WERI-Rb-1 (cell line): ENCODE measurements around the gene GTSF1L.
"Not testable (repeated sequence)": the region's sequence is repeated elsewhere in the genome, so short reads cannot be mapped to it uniquely, and the experiment has no call there.

Experiments
- DNase-seq: peaks from one replicate; pipeline ENCODE4 v3.0.0-alpha.2; 2020
- H3K27ac ChIP-seq: fragments of 250-450 bp; sonication (Bioruptor Pico); 2 replicates; pipeline ENCODE4 v1.5.1; 2020; ENCODE audit warnings: mild to moderate bottlenecking, moderate library complexity
- H3K27me3 ChIP-seq: fragments of 250-450 bp; sonication (Bioruptor Pico); 2 replicates; pipeline ENCODE4 v1.5.1; 2021; ENCODE audit warnings: mild to moderate bottlenecking, low read depth, moderate library complexity; ENCODE audit not compliant: insufficient read depth, severe bottlenecking
- H3K36me3 ChIP-seq: fragments of 250-450 bp; sonication (Bioruptor Pico); 2 replicates; pipeline ENCODE4 v1.5.1; 2020; ENCODE audit warnings: mild to moderate bottlenecking, moderate library complexity
- H3K4me3 ChIP-seq: 2 replicates; pipeline ENCODE4 v1.5.1; 2011; ENCODE audit warnings: low read depth, mild to moderate bottlenecking, control low read depth, low read length
- H3K9me3 ChIP-seq: fragments of 250-450 bp; sonication (Bioruptor Pico); 2 replicates; pipeline ENCODE4 v1.5.1; 2021; ENCODE audit warnings: mild to moderate bottlenecking, moderate library complexity; ENCODE audit not compliant: severe bottlenecking
- CTCF ChIP-seq: IDR thresholded peaks from 2 replicates; pipeline ENCODE4 v1.5.1; 2011; ENCODE audit warnings: low read depth, mild to moderate bottlenecking, control low read depth, inconsistent platforms, low read length

Gene GTSF1L

GRCh38 chr20:43766917-43767316 lies 40.1 kb upstream of the GTSF1L start:
- Histone ChIP-seq H3K4me3 (no peak overlapping the region), H3K27ac (no peak overlapping the region), H3K9me3 (no peaks in the 10 kb centered on the region), H3K27me3 (peaks cover 92% of the 10 kb centered on the region), H3K36me3 (no peaks in the 10 kb centered on the region)
- DNase-seq: no peak
- no peak for TF ChIP-seq CTCF

DNA sequence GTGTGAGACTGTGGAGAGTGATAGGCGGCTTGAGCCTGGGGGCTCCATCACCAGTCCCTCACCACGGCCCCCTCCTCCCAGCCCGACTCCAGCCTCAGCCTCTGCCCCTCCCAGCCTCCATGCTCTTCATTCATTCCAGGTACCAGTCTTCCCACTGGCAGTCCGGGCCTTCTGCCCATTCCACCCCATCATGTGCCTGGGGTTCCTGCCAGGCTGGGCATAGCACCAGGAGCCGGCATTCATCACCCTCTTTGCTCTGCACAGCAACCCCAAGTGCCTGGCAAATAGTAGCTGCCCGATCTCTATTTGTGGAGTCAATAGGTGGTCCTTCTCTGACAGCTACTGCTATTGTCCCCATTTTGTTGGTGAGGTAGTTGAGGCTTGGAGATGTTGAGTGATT lies 39.6 kb upstream of the GTSF1L start:
- Histone ChIP-seq H3K27ac (no peak overlapping the region), H3K27me3 (peaks cover 89% of the 10 kb centered on the region), H3K9me3 (no peaks in the 10 kb centered on the region), H3K4me3 (no peak overlapping the region), H3K36me3 (no peaks in the 10 kb centered on the region)
- no peak for TF ChIP-seq CTCF
- DNase-seq: no peak

GRCh38 chr20:43765916-43766315 lies 39.1 kb upstream of the GTSF1L start:
- DNase-seq: no peak
- peaks cover 87% of the 10 kb centered on the region for H3K27me3 ChIP-seq
- no peak overlapping the region for H3K27ac ChIP-seq
- H3K36me3 ChIP-seq: no peaks in the 10 kb centered on the region
- no peak overlapping the region for H3K4me3 ChIP-seq
- no peak for TF ChIP-seq CTCF
- H3K9me3 ChIP-seq: no peaks in the 10 kb centered on the region

DNA sequence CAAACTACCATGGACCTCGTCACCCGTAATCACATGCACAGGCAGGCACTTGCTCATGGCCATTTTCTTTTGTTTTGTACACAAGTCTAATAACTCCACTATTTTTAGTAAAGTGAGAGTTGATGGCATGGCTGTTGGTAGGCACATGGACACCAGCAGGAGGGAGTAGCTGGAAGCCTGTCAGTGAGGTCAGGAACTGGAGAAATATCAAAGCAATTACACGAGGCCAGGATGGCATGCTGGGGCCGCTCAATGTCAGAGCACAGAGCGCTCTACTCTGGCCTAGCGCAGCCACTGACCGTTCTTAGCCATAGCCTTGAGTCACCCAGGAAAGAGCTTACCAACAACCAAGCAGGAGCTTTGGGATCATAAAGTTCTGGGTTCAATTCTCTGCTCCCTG lies 36.1 kb upstream of the GTSF1L start:
- H3K36me3 ChIP-seq: no peaks in the 10 kb centered on the region
- no peak for DNase-seq
- no peak overlapping the region for H3K27ac ChIP-seq
- no peaks in the 10 kb centered on the region for H3K9me3 ChIP-seq
- H3K27me3 ChIP-seq: peaks cover 84% of the 10 kb centered on the region
- H3K4me3 ChIP-seq: no peak overlapping the region
- no peak for TF ChIP-seq CTCF

- no peaks in the 10 kb centered on the region for H3K9me3 ChIP-seq
- no peak for DNase-seq
- H3K27ac ChIP-seq: no peak overlapping the region
- H3K27me3 ChIP-seq: peaks cover 74% of the 10 kb centered on the region
- no peak for TF ChIP-seq CTCF
- H3K36me3 ChIP-seq: no peaks in the 10 kb centered on the region
- no peak overlapping the region for H3K4me3 ChIP-seq
Measured at GRCh38 chr20:43761386-43762340, 34.9 kb upstream of the GTSF1L start.

DNA sequence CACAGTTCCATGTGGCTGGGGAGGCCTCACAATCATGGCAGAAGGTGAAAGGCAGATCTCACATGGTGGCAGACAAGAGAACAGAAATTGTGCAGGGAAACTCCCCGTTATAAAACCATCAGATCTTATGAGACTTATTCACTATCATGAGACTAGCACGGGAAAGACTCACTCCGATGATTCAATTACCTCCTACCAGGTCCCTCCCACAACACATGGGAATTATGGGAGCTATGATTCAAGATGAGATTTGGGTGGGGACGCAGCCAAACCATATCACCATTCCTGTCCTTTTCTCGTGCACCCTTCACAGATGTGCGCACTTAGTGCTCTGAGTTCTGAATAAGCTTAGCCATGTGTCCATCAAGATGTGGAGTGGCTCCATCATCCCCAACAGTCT lies 31.1 kb upstream of the GTSF1L start:
- not testable (repeated sequence) for H3K9me3 ChIP-seq

More for the DNA sequence above, 31.1 kb upstream of the GTSF1L start:
- not testable (repeated sequence) for DNase-seq, H3K36me3 ChIP-seq, H3K27ac ChIP-seq, H3K4me3 ChIP-seq
- H3K27me3 ChIP-seq: peaks cover 67% of the 10 kb centered on the region
